ENCODE results near the gene GPR21.

DNA sequence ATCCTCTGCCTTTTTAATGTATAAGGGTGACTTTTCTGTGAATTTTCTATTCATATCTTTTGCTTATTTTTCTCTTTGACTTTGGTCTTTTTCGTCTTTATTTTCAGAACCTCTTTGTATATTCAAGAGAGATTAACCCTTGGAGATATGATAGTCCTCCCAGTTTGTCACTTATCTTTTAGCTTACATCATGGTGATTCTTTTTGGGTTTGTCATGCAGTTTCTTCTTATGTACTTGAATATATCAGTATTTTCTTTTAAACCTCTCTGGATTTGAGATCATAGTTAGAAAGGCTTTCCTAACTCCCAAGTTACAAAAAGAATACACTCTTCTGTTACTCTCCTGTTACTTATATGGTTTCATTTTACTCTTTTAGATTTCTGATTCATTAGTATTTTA is 27.5 kb upstream of the GPR21 start:
- no peak for TF ChIP-seq ZNF565 (CRISPR knock-in tag; conservative IDR thresholded peaks at IDR 0.05; ENCODE audit: low read depth)
- TF ChIP-seq, protein P1, sequence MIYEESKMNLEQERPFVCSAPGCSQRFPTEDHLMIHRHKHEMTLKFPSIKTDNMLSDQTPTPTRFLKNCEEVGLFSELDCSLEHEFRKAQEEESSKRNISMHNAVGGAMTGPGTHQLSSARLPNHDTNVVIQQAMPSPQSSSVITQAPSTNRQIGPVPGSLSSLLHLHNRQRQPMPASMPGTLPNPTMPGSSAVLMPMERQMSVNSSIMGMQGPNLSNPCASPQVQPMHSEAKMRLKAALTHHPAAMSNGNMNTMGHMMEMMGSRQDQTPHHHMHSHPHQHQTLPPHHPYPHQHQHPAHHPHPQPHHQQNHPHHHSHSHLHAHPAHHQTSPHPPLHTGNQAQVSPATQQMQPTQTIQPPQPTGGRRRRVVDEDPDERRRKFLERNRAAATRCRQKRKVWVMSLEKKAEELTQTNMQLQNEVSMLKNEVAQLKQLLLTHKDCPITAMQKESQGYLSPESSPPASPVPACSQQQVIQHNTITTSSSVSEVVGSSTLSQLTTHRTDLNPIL (CRISPR knock-in tag; IDR thresholded peaks at IDR 0.05; ENCODE audit: low read depth) = no peak

Data from SK-N-SH treated with all-trans-retinoic acid at 6 μM for 48 hours (cell line).